CD4-positive, alpha-beta T cell treated with Interleukin-17A for 4 hours (primary cell): ENCODE measurements around the gene PEX6.
A peak's percentile ranks its signal among the peaks of the same experiment; 100 is the strongest.
"Not testable (repeated sequence)": the region's sequence is repeated elsewhere in the genome, so short reads cannot be mapped to it uniquely, and the experiment has no call there.

Experiments
- DNase-seq: peaks from one replicate; pipeline ENCODE4 v3.0.0-alpha.2; 2020; ENCODE audit warnings: mixed read lengths

The PEX6 gene

DNA sequence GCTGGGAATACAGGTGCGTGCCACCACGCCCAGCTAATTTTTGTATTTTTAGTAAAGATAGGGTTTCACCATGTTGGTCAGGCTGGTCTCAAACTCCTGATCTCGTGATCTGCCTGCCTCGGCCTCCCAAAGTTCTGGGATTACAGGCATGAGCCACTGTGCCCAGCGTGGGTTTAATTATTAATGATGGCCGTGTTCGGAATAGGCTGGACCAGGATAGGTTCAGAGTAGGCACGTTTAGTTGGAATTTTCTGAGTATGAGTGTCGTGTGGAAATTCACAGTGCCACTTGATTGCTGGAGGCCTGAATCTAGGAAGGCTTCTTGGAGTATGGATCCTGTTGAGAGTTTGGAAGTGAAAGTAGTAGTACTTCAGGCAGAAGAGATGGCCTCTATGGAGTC is 19.2 kb upstream of the PEX6 start:
- not testable (repeated sequence) for DNase-seq

DNA sequence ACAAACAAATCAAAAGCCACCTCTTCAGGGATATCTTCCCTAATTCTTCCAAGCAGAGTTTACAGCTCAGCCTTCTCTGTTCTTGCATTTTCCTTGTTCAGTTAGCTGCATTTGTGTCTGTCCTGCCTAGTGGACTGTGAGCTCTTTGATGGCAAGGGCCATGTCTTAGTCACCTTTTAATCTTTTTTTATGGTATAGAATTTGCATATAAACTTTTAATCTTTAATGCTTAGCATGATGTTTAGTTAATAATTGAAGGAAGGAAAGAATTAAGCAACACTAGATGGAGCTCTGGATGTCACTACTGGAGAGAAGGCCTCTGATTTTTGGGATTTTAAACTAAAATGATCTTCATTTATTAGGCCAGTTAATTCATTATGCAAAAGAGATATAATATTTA is 17.5 kb upstream of the PEX6 start:
- DNase-seq, result no peak

DNA sequence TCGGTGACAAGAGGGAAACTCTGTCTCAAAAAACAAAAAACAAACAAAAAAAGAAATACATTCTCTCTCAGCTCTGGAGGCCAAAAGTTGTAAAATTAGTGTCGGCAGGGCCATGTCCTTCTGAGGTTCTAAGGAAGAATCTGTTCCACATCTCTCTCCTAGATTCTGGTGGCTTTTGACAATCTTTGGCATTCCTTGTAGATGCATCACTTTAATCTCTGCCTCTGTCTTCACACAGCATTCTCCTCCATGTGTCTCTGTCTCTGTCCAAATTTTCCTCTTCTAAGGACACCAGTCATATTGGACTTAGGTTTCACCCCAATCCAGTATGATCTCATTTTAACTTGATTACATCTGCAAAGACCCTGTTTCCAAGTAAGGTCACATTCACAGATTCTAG is 14.5 kb upstream of the PEX6 start:
- DNase-seq, result no peak

DNA sequence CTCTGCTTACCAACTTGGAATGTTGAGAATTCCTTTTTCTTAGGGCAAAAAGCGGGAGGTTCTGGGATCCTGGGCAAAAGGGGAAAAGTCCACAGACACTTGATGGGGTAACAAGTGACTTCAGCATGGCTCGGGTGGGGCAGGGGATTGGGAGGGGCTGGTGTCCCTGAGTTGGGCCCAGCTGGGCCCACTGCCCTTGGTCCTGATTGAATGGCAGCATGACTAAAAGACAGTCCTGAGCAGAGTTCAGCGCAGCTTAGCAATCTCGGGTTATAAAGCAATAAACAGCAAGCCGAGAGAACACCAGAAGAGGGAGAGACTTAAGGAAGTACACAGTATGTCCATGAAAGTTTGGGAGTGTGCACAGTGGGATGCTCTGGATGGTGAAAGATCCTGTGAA is 10.9 kb upstream of the PEX6 start:
- DNase-seq, result no peak

DNA sequence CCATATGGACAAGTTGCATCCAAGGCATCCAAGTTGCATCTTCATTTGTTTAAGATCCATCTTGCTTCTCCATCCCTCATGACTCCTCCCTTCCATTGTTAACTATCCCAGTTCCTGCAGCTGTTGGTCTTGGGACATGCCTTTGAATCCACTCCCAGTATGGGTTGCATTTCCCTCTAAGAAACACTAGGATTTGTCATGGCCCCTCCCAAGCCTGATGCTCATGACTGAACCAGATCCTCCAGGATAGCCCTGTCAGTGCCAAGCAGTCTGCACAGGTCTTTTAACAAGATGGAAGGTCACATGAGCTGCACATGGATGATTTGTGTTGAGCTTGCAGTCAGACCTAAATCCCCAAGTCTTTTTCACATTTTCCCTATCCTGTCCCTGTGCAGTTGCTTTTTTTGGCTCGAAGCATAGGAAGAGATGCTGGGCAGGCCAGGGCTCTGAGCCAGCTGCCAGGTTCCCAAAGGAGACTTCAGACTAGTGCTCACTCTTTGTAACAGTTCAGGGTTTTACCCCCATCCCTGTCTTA is 9.6 kb upstream of the PEX6 start:
- no peak for DNase-seq

DNA sequence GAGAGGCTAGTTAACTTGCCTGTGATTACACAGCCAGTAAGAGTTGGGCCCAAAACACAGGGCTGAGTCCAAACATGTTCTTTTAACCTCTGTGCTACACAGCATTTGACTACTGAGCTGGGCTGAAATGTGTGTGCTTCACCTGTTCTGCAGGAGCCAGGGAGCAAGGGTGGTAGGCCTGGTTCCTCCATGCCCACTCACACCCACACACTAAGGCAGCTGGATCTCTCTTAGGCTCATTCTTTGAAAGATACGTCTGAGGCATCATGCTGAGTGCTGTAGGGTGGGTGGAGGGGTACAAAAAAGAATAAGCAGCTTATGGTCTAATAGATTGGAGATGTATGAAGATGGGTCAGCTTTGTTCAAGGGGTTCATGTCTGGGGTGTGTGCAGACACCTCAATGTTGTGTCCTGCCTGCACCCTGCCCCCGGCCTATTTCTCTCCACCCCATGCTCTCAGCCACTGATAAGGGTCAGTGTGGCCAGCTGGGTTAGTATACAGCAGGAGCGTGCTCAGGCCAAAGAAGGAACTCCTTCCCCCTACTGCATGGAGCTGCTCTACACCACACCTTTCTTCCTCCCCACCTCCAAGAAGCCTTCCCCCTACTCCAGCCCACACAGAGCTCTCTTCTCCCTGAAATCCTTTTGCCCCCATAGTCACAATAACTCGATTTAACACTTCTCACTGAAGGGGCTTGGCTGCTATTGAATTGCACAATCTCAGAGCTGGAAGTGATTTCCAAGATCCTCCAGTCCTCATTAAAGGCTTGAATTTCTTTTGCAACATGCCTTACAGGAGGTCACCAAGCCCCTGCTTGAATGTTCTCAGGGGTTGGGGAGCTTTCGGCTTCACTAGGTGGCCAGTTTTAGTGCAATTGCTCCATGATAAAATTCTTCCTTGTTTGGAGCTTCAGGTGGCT is 8.8 kb upstream of the PEX6 start:
- DNase-seq, result no peak

DNA sequence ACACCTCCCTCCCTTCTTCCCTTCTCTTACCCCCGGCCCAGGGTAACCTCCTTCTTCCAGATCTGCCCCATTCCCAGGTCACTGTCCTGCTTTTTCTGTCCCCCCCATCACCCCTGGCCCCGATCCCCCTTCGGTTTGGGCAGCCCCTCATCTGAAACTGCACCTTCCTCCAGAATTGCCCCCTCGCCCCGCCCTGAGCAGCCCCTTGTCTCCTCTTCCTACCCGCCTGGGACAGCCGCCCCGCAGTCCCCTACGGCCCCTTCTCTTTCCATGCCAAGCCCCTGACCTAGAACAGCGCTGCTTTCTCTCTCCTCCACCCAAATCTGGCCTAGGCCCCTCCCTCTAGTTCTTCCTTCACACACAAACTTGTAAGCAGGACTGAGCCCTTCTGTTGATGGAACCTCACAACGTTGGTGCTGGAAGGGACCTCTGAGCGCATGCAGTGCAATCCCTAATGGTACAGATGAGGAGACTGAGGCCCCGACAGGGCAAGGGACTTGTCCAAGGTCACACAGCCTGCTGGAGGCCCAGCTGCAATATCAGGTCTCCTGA is 6.0 kb upstream of the PEX6 start:
- DNase-seq, result peak; percentile 35

DNA sequence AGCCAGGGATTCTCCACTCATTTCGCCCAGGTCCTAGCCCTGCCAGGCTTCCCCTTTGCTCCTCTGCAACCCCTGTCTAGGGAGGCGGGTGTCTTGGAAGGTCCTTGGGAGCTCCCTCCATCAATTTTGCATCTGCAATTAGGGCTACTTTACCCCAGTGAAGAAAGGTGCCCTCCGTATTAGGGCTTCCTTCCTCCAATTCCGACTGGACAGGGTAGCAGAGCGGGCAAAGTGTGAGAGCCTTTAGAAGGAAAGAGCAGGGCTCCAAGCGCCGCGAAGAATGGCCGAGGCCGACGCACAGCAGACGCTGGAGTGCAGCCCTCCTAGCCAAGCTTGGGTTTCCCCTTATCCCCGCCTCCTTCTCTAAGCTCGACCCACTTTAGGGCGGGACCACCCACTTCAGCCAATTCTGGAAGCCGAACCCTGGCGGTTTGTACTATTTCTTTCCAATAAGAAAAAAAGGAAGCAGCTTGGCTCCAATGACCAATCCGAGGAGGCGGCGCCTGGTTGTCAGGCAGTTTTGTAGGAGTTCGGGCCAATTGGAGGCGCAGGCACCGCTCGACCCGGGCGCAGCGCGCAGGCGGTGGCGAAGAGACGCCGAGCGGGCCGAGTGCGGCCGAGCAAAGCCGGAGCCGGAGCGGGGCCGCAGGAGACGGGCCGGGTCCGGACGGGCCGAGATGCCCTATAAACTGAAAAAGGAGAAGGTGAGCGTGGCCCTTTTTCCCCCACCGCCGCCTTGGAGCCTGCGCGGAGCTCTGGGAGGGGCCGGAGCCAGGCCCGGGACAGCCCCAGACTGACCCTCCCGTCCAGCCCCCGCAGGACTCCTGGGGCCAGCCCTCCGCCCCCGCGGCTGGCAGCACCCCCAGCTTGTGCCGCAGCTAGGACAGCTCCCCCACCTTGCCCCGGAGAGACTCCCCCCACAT is 5.3 kb upstream of the PEX6 start, which contains the start of gene PPP2R5D:
PPP2R5D (plus strand) TSS at position 570 of the 923 bp plus-strand sequence; CDS start at position 678, 108 bp downstream.
- DNase-seq, result peak; percentile 98

DNA sequence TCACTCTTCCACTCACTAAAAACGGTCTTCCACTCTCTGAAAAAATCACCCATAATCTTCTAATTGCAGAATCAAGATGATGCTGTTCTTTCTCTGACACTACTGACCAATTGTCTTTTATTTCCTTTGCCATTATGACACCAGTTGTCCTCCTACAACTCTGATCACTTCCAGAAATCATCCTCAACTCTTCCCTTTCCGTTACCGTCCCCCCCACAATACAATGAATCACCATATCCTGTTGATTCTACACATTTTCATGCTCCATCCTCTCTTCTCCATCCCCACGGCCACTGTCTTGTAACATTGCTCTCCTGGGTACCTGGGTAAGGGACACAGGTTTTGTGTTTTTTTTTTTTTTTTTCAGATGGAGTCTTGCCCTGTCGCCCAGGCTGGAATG is 2.9 kb upstream of the PEX6 start:
- no peak for DNase-seq

DNA sequence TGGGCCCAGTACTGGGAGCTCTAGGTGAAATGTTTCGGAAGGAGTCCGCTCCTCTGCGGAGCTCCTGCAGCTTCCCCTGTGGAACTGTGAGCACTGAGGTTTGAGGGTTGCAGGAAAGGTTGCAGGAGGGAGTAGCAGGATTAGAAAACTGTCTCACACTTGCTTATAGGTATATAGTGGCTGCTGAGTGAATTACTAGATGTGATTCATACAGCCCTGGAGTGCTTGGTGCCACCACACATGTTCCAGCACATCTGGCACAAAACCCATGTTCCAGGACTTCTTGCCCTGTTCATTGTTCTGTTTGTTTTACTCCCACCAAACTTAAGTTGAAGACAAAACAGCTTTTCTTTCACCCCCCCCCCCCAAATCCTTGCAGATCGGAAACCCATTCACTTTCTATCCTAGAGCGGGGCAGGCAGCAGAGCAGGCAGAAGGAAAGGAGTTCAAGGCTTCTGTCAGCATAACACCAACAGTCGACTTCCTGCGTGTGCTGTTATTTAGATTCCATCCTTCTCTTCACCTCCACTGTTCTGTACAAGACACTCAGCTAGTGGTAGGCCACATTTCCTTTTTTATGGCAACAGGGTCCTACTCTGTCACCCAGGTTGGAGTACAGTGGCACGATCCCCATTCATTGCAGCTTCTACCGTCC is 669 bp upstream of the PEX6 start:
- no peak for DNase-seq

DNA sequence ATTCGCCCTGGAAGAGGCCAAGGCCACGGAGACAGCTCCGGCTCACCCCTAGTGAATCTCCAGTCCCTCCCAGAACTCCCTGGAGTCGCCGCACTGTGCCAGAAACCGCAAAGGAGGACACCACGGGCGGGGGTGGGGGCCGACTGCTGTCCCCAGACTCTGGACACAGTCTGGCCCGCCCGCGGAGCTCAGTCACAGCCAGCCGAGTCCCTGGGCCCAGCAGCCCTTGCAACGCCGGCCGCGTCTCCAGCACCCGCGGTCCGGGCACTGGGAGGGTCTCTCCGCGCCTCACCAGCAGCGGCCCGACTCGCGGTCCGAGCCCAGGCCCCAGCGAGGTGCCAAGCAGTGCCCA is 518 bp downstream of the PEX6 start:
- DNase-seq, result no peak

DNA sequence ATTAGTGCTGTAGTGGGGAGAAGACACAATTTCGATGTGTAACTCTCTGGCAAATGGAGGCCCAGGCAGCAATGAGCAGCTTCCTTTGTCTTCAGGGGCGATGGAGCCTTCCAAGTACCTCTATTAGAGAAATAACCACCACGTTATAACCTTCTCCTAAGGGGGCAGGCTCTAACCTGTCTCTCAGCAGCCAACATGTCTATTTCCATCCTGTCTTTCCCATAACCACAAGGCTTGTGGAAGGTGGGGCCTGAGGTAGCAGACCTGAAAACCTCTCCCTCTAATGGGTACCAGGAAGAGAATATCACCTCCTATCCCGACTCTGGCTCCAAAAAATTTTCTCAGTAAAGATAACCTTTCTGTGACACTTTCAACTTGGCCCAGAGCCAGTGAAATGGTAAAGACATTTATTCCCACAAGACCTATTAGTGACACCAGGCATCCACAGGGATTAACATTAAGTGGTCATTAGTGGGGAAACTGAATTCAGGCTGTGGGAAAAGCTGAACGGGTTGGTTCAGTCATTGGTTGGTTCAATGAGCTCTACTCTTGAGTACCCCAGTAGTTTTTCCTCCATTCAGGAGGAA is 4.0 kb downstream of the PEX6 start:
- no peak for DNase-seq

DNA sequence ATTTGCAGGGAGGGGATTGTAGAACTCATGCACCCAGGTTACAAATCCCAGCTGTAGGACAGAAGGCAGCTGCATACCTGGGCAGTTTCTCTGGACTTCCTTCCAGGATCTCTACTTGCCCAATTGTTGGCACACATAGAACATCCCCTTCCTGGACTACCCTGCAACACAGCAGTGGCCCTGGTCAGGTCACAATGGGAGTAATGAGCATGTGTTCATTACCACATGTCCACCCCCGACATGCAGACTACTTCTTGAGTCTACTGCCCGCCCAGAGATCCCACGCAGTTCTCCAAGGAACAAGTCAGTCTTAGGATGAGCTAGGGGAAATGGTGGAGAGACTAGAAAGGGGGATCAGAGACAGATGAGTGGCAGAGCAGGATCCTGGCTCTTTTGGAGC is 5.1 kb downstream of the PEX6 start:
- DNase-seq, result no peak

DNA sequence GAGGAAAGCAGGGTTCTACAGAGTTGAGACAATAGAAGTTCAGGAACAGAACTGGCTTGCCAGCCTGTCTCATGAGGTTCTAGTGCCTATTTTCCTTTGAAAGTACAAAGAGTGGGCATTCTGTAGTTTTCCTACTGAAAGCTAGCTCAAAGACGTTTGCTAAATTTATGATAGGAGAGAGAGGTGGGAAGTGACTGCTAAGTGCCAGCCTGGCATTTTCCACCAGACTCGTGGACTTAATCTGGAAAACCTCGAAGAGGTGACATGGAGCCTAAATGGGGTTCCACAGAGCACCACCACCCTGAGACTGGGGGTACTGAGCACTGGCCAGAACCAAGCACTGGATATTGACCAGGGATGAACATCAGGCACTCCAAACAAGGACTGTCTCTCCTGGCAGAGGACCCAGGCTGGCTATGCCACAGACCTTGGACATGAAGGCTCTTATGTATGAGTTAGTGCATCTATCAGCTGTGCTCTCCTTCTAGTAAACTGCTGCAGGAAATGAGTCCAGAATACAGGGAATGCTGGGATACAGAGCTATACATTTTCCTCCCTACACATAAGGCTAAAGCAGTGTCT is 7.1 kb downstream of the PEX6 start:
- DNase-seq, result no peak

DNA sequence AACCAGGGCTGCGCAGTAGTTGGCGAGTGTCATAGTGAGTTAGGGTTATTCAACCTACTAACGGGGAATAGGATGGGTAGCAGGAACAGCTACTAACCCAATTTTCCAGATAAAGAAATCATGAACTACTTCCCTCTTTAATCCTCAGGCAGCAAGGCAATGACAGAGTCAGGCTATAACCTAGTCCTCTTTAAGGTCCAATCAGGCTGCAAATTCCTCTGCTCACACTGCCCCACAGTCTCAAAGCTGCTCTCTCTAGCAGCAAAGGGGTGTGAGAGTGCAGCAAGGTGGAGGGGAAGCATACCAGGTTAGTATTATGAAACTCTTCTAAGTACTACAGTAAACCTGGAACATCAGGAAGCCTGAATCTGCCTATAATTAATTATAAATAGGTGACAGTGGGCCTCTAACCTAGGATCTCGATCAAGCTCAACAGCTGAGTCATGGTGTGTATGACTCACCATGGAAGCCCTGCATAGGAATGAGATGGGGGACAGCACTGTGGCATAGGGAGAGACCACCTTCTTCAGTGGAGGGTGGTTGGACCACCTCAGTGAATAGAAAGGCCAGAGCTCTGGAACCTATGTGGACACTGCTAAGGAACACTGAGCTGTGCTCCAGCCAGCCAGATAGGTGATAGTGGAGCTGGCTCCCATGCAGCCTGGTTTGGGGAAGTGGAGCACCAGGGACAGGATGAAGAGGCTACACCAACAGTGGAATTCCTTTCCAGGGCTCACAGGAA is 7.9 kb downstream of the PEX6 start:
- no peak for DNase-seq

DNA sequence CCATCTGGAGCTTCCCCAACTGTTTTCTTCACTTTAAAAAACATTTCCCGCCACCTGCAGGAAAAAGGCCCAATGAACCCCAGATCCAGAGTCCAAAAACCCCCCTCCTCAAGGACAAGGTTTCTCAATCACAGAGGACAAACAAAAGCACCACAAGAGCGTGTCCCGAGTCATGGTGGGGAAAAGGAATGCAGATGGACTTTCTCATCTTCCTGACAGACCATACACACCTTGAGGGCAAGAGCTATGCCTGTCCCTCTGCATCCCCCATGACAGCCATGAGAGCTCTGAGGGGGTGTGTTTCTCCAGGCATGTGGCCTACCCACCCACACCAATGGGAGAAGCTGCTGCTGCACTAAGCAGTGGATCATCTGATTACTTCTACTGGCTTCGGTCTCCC is 9.0 kb downstream of the PEX6 start:
- no peak for DNase-seq

DNA sequence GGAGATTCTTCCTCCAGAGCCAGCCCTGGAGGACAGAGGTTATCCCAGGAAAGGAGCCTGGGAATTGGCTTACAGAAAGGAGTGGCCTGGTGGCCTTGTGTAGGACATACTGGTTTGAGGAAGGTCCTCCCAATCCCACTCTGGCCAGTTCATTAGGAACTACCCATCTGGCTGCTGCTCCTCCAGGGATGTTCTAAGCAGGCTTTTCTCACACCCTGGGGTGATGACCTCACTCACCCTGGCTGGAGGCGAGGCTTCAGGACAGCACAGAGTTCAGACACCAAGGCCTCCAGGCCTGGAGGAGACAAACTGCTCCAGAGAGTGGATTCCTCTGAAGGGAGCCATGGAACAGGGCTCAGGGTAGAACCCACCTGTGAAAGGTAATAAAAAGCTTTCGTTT is 9.6 kb downstream of the PEX6 start:
- no peak for DNase-seq

DNA sequence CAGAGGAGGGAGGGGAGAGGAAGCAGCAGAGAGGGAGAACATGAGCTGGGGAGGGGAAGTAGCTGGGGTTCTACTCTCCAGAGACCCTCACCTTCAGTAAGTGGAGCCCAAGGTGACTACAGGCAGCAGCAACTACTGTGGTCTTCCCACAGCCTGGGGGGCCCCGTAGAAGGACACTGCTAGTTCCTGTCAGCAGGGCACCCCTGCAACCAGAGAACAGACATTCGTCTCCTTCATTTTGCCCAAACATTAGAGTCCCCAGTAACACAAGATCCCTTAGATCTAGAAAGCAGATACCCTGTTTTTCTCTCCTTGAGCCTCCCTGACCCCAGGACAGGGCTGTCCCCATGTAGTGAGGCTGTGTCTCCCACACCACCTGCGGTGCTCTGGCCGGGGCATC is 10.2 kb downstream of the PEX6 start:
- no peak for DNase-seq

DNA sequence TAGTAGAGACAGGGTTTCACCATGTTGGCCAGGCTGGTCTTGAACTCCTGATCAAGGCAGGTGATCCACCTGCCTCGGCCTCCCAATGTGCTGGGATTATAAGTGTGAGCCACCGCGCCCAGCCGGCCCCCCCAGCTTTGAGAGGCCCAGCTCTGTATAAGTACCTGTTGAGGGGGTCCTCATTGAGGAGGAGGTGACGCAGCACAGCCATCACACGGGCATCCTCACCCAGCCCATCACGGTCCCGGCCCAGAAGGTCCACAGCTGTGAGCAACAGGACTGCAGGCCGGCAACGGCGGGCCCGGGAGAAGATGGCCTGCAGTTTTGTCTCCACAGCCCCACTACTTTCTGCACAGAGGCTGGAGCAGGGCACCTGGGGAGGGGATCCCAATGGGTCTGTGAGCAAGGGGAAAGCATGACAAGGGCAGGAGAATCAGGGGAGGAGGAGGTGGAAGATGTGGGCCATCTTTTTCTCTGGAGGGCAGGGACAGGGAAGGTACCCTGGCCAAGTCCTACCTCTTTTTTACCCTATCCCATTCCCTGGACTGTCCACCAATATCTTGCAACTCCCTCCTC is 10.8 kb downstream of the PEX6 start:
- DNase-seq, result no peak

DNA sequence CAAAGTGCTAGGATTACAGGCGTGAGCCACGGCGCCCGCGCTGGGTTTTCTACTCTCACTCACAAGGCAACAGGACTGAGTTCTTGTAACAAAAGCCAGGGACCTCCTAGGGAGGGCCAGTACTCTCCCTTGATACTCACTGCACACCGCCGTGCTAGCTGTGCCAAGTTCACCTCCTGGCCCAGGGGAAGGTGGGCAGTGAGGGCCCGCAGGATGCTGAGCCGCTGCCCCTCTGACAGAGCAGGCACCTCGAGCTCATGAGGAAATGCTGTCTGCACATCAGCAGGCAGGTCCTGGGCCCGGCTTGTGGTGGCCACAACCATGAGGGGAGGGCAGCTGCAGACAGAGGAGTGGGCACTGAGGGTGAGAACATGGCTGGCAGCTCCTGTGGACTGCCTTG is 11.8 kb downstream of the PEX6 start:
- DNase-seq, result no peak

DNA sequence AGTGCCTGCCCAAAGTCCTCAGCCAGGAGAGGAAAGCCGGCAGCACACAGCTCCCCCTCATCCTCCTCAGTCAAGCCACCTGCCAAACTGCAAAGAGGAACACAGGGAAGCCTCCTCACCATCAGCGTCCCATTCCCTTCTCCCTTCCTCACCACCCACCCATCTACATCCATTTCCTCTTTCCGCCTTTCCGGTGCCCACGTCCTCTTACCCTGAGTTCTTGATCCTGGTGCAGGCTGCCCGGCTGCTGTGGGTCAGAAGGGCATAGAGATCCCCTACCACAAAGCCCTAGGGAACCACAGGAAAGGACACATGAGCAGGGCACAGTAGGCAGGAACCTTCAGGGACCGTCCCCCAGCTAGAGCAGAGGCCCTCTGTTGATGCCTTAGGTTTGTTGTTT is 12.4 kb downstream of the PEX6 start:
- no peak for DNase-seq
